ENCODE measurements around the gene CCDC92.
"Not testable (repeated sequence)": the region's sequence is repeated elsewhere in the genome, so short reads cannot be mapped to it uniquely, and the experiment has no call there.

The CCDC92 gene

GRCh38 chr12:123949770-123950165 is 22.9 kb downstream of the CCDC92 start:
- Histone ChIP-seq H3K36me3 (ENCODE audit: low read length) (no peaks in the 10 kb centered on the region), H3K9me2 (replicated peaks; ENCODE audit: insufficient read depth, low read length) (no peaks in the 10 kb centered on the region), H3K27me3 (ENCODE audit: low read length) (no peaks in the 10 kb centered on the region), H3K79me2 (ENCODE audit: insufficient read depth, low read length) (no peaks in the 10 kb centered on the region), H3F3A (ENCODE audit: insufficient read depth) (no peaks in the 10 kb centered on the region), H4K20me1 (ENCODE audit: low read depth, low read length) (no peaks in the 10 kb centered on the region), H3K4me3 (ENCODE audit: insufficient read depth, low read length, poor library complexity, severe bottlenecking) (no peak overlapping the region), H3K9ac (ENCODE audit: low read length) (no peak overlapping the region), H2AFZ (ENCODE audit: low read depth, low read length, severe bottlenecking) (no peak overlapping the region), H3K27ac (ENCODE audit: low read depth, low read length) (no peak overlapping the region), H3K9me3 (ENCODE audit: insufficient read depth, low read length) (no peaks in the 10 kb centered on the region), H3K4me2 (ENCODE audit: low read depth, low read length, poor library complexity, severe bottlenecking) (no peak overlapping the region)
- TF ChIP-seq EZH2phosphoT487 (conservative IDR thresholded peaks at IDR 0.05; ENCODE audit: low read length) (no peak), CTCF (IDR thresholded peaks at IDR 0.05; ENCODE audit: insufficient read depth, low read length, poor library complexity, severe bottlenecking) (no peak)

GRCh38 chr12:123948796-123949769 is 23.5 kb downstream of the CCDC92 start:
- Histone ChIP-seq H3K9ac (ENCODE audit: low read length) (no peak overlapping the region), H3K79me2 (ENCODE audit: insufficient read depth, low read length) (no peaks in the 10 kb centered on the region), H3K27ac (ENCODE audit: low read depth, low read length) (no peak overlapping the region), H3F3A (ENCODE audit: insufficient read depth) (no peaks in the 10 kb centered on the region), H3K9me2 (replicated peaks; ENCODE audit: insufficient read depth, low read length) (no peaks in the 10 kb centered on the region), H3K9me3 (ENCODE audit: insufficient read depth, low read length) (no peaks in the 10 kb centered on the region), H3K36me3 (ENCODE audit: low read length) (no peaks in the 10 kb centered on the region), H3K27me3 (ENCODE audit: low read length) (no peaks in the 10 kb centered on the region), H2AFZ (ENCODE audit: low read depth, low read length, severe bottlenecking) (no peak overlapping the region), H3K4me2 (ENCODE audit: low read depth, low read length, poor library complexity, severe bottlenecking) (no peak overlapping the region), H4K20me1 (ENCODE audit: low read depth, low read length) (no peaks in the 10 kb centered on the region), H3K4me3 (ENCODE audit: insufficient read depth, low read length, poor library complexity, severe bottlenecking) (no peak overlapping the region)
- TF ChIP-seq CTCF (IDR thresholded peaks at IDR 0.05; ENCODE audit: insufficient read depth, low read length, poor library complexity, severe bottlenecking): no peak
- TF ChIP-seq EZH2phosphoT487 (conservative IDR thresholded peaks at IDR 0.05; ENCODE audit: low read length): no peak

- TF ChIP-seq EZH2phosphoT487 (conservative IDR thresholded peaks at IDR 0.05; ENCODE audit: low read length) (no peak), CTCF (IDR thresholded peaks at IDR 0.05; ENCODE audit: insufficient read depth, low read length, poor library complexity, severe bottlenecking) (no peak)
- H3K79me2 ChIP-seq (ENCODE audit: insufficient read depth, low read length): no peaks in the 10 kb centered on the region
- no peaks in the 10 kb centered on the region for H3K27me3 ChIP-seq (ENCODE audit: low read length)
- H2AFZ ChIP-seq (ENCODE audit: low read depth, low read length, severe bottlenecking): no peak overlapping the region
- no peak overlapping the region for H3K4me2 ChIP-seq (ENCODE audit: low read depth, low read length, poor library complexity, severe bottlenecking)
- H3K36me3 ChIP-seq (ENCODE audit: low read length): no peaks in the 10 kb centered on the region
- H3K9ac ChIP-seq (ENCODE audit: low read length): no peak overlapping the region
- H3K9me2 ChIP-seq (replicated peaks; ENCODE audit: insufficient read depth, low read length): no peaks in the 10 kb centered on the region
- H4K20me1 ChIP-seq (ENCODE audit: low read depth, low read length): no peaks in the 10 kb centered on the region
- no peak overlapping the region for H3K27ac ChIP-seq (ENCODE audit: low read depth, low read length)
- H3F3A ChIP-seq (ENCODE audit: insufficient read depth): no peaks in the 10 kb centered on the region
- no peaks in the 10 kb centered on the region for H3K9me3 ChIP-seq (ENCODE audit: insufficient read depth, low read length)
- no peak overlapping the region for H3K4me3 ChIP-seq (ENCODE audit: insufficient read depth, low read length, poor library complexity, severe bottlenecking)
Observed at GRCh38 chr12:123948401-123948795, 24.2 kb downstream of the CCDC92 start.

- H4K20me1 ChIP-seq (ENCODE audit: low read depth, low read length); H2AFZ ChIP-seq (ENCODE audit: low read depth, low read length, severe bottlenecking); H3K4me3 ChIP-seq (ENCODE audit: insufficient read depth, low read length, poor library complexity, severe bottlenecking); H3K27ac ChIP-seq (ENCODE audit: low read depth, low read length); H3K79me2 ChIP-seq (ENCODE audit: insufficient read depth, low read length); H3K9me2 ChIP-seq (replicated peaks; ENCODE audit: insufficient read depth, low read length); H3F3A ChIP-seq (ENCODE audit: insufficient read depth); H3K9ac ChIP-seq (ENCODE audit: low read length); H3K9me3 ChIP-seq (ENCODE audit: insufficient read depth, low read length); H3K27me3 ChIP-seq (ENCODE audit: low read length); H3K4me2 ChIP-seq (ENCODE audit: low read depth, low read length, poor library complexity, severe bottlenecking); H3K36me3 ChIP-seq (ENCODE audit: low read length): not testable (repeated sequence)
Observed at GRCh38 chr12:123947531-123947930, 25.1 kb downstream of the CCDC92 start.

GRCh38 chr12:123946516-123947505 is 25.8 kb downstream of the CCDC92 start:
- H3K27ac ChIP-seq (ENCODE audit: low read depth, low read length); H3F3A ChIP-seq (ENCODE audit: insufficient read depth); H3K9me2 ChIP-seq (replicated peaks; ENCODE audit: insufficient read depth, low read length); H4K20me1 ChIP-seq (ENCODE audit: low read depth, low read length); H3K4me3 ChIP-seq (ENCODE audit: insufficient read depth, low read length, poor library complexity, severe bottlenecking); H3K79me2 ChIP-seq (ENCODE audit: insufficient read depth, low read length); H3K9ac ChIP-seq (ENCODE audit: low read length); H2AFZ ChIP-seq (ENCODE audit: low read depth, low read length, severe bottlenecking); H3K9me3 ChIP-seq (ENCODE audit: insufficient read depth, low read length); H3K4me2 ChIP-seq (ENCODE audit: low read depth, low read length, poor library complexity, severe bottlenecking); H3K36me3 ChIP-seq (ENCODE audit: low read length); H3K27me3 ChIP-seq (ENCODE audit: low read length): not testable (repeated sequence)
